Endothelial cell of umbilical vein (primary cell): ENCODE measurements around the gene AKNAD1. TPM values are rescaled to one million over a fixed set of nuclear protein-coding genes. Genes with fewer than 3 reads are reported as not detected.

Source experiments
- BruUV-seq: library from RNA; stranded (reverse); fragments of 400-500 nt; replicated peaks from 2 replicates; lab custom pipeline; 2021; lab: Mats Ljungman, UMichigan
- CTCF ChIA-PET: fragments of 300-600, 350-600 bp; sonication (Branson Sonifier 250); formaldehyde crosslinking; loops from one replicate; lab custom pipeline; 2021; ENCODE audit warnings: antibody characterized with exemption, inconsistent platforms; lab: Charles Lee
- POLR2A ChIA-PET: fragments of 300-600, 350-600 bp; sonication (Branson Sonifier 250); formaldehyde crosslinking; loops from one replicate; lab custom pipeline; 2021; ENCODE audit warnings: antibody characterized with exemption, inconsistent platforms; lab: Charles Lee
- DNase-seq: peaks from one replicate; pipeline ENCODE4 v3.0.0-alpha.2; 2011; ENCODE audit warnings: low read depth, low spot score
- FAIRE-seq: peaks from 2 replicates; lab custom pipeline; 2011; peaks lifted over from hg19 to GRCh38; lab: Jason Lieb, UNC
- H2AFZ ChIP-seq: 2 replicates; pipeline ENCODE4 v1.6.0; 2012; ENCODE audit warnings: low read depth, low read length, control low read depth, inconsistent platforms
- H3K27ac ChIP-seq: 2 replicates; pipeline ENCODE4 v1.5.1; 2011; ENCODE audit warnings: low read depth, mild to moderate bottlenecking, control low read depth, low read length, moderate library complexity; ENCODE audit not compliant: insufficient read depth
- H3K27me3 ChIP-seq, 2 experiments: 2 replicates each; pipeline versions ENCODE4 v1.6.0 to v1.6.1; 2011; ENCODE audit warnings: low read length in 2 of 2, mixed read lengths in 1 of 2; ENCODE audit not compliant: control insufficient read depth in 2 of 2, insufficient read depth in 2 of 2
- H3K36me3 ChIP-seq, 2 experiments: 2 replicates in 1 of 2; 3 replicates in 1 of 2; pipeline ENCODE4 v1.5.1; 2011; ENCODE audit warnings: low read length in 2 of 2, mild to moderate bottlenecking in 1 of 2, moderate library complexity in 1 of 2; ENCODE audit not compliant: control insufficient read depth in 2 of 2, insufficient read depth in 2 of 2; ENCODE audit errors: extremely low read depth in 1 of 2
- H3K4me1 ChIP-seq: 3 replicates; pipeline ENCODE4 v1.5.1; 2011; ENCODE audit warnings: mild to moderate bottlenecking, low read length; ENCODE audit not compliant: control insufficient read depth, insufficient read depth; ENCODE audit errors: extremely low read depth
- H3K4me2 ChIP-seq: 2 replicates; pipeline ENCODE4 v1.6.1; 2011; ENCODE audit warnings: low read length, control low read depth, mixed read lengths; ENCODE audit not compliant: insufficient read depth
- H3K4me3 ChIP-seq, 3 experiments: fragments of 200-600 bp in 1 of 3; sonication (generic), shearing (Covaris generic) in 1 of 3; replicated peaks in 1 of 3; 2 replicates each; pipeline ENCODE4 v1.5.1; 2011 to 2016; ENCODE audit warnings: control low read depth in 3 of 3, low read length in 3 of 3, mild to moderate bottlenecking in 2 of 3, inconsistent platforms in 1 of 3, low read depth in 1 of 3, moderate library complexity in 1 of 3; ENCODE audit not compliant: insufficient read depth in 1 of 3
- H3K79me2 ChIP-seq: 2 replicates; pipeline ENCODE4 v1.6.0; 2012; ENCODE audit warnings: low read length, inconsistent platforms; ENCODE audit not compliant: control insufficient read depth, insufficient read depth
- H3K9ac ChIP-seq: replicated peaks from 2 replicates; pipeline ENCODE3; 2011; ENCODE audit warnings: low read length, control low read depth; ENCODE audit not compliant: insufficient read depth; ENCODE audit errors: extremely low read depth
- H3K9me1 ChIP-seq: replicated peaks from 3 replicates; pipeline ENCODE4 v1.6.0; 2011; ENCODE audit warnings: mild to moderate bottlenecking, low read length; ENCODE audit not compliant: control insufficient read depth, insufficient read depth; ENCODE audit errors: extremely low read depth
- H3K9me3 ChIP-seq: replicated peaks from 2 replicates; pipeline ENCODE4 v1.5.1; 2012; ENCODE audit warnings: low read length, inconsistent platforms; ENCODE audit not compliant: control insufficient read depth, insufficient read depth
- H4K20me1 ChIP-seq: replicated peaks from 2 replicates; pipeline ENCODE3; 2011; ENCODE audit warnings: mild to moderate bottlenecking, low read length; ENCODE audit not compliant: control insufficient read depth, insufficient read depth; ENCODE audit errors: extremely low read depth
- EZH2 ChIP-seq: IDR thresholded peaks from 2 replicates; pipeline ENCODE4 v1.6.1; 2012; ENCODE audit warnings: borderline replicate concordance, low read depth, mild to moderate bottlenecking, moderate library complexity, low read length, inconsistent platforms; ENCODE audit not compliant: severe bottlenecking
- FOS ChIP-seq: IDR thresholded peaks from 2 replicates; pipeline ENCODE4 v1.6.1; 2011; ENCODE audit warnings: mild to moderate bottlenecking, low read length, moderate library complexity, borderline replicate concordance; ENCODE audit not compliant: insufficient read depth
- GATA2 ChIP-seq: IDR thresholded peaks from 2 replicates; pipeline ENCODE4 v1.7.0; 2011; ENCODE audit warnings: low read depth, mild to moderate bottlenecking, moderate library complexity, mixed read lengths, low read length; ENCODE audit not compliant: insufficient read length, insufficient read depth
- JUN ChIP-seq: IDR thresholded peaks from 2 replicates; pipeline ENCODE4 v1.6.1; 2011; ENCODE audit warnings: borderline replicate concordance, low read depth; ENCODE audit not compliant: insufficient read length, insufficient read depth
- MAX ChIP-seq: IDR thresholded peaks from 2 replicates; pipeline ENCODE4 v1.6.1; 2011; ENCODE audit not compliant: insufficient read depth, insufficient read length
- MYC ChIP-seq: IDR thresholded peaks from one replicate; pipeline ENCODE4 v1.6.1; 2011; ENCODE audit warnings: mild to moderate bottlenecking, low read depth, low read length
- POLR2A ChIP-seq: IDR thresholded peaks from 2 replicates; pipeline ENCODE4 v1.6.1; 2012; ENCODE audit warnings: low read depth, mild to moderate bottlenecking, control low read depth, low read length
- POLR2AphosphoS5 ChIP-seq: IDR thresholded peaks from 2 replicates; pipeline ENCODE4 v1.6.1; 2012; ENCODE audit warnings: low read depth, mild to moderate bottlenecking, control low read depth, low read length, moderate library complexity; ENCODE audit not compliant: insufficient read depth
- dilution Hi-C: fragments of 300-500 bp; cut with MboI; formaldehyde crosslinking; loops from one replicate; pipeline ENCODE4 v1.15.0; 2019; ENCODE audit warnings: low sequenced_read_pairs; ENCODE audit not compliant: extremely low pct_ligation_motif_present
- intact Hi-C: fragments of 100-400 bp; cut with micrococcal nuclease; formaldehyde crosslinking; loops from one replicate; pipeline ENCODE4 v1.10.0; 2022
- polyA plus RNA-seq, 4 experiments: library from polyadenylated mRNA; depleted of rRNA in 3 of 4; stranded (reverse) in 3 of 4; unstranded in 1 of 4; fragments of >200 nt; gene quantifications; 2 replicates each; pipeline versions ENCODE4 v1.2.1 to v1.2.3, GENCODE V29; 2011 to 2012; ENCODE audit warnings: missing spikeins in 1 of 4
- total RNA-seq: library from RNA; stranded (reverse); gene quantifications from 2 replicates; pipeline ENCODE4 v1.2.3, GENCODE V29; 2021
- TF ChIP-seq, protein P1 (sequence below), 2 donors: IDR thresholded peaks; 1 replicate in 1 of 2; 2 replicates in 1 of 2; pipeline ENCODE4 v1.5.1; 2011; ENCODE audit warnings: low read length in 2 of 2, mild to moderate bottlenecking in 2 of 2, moderate library complexity in 2 of 2, control low read depth in 1 of 2, inconsistent platforms in 1 of 2, low read depth in 1 of 2; ENCODE audit not compliant: insufficient read depth in 1 of 2; ENCODE audit errors: extremely low read depth in 1 of 2

AKNAD1 gene
- total and polyA plus RNA-seq, 2 donors (not counting 3 experiments of a cell fraction or from before 2014, with no cell fraction given), result not detected

GRCh38 chr1:108842525-108843181 is 14.2 kb downstream of the AKNAD1 start:
- intact Hi-C loops, result no loop called here
- POLR2A ChIA-PET, result no interaction called here
- no peaks in the 10 kb centered on the region for H4K20me1 ChIP-seq
- no peak overlapping the region for H2AFZ ChIP-seq
- H3K9ac ChIP-seq, result no peak overlapping the region
- no peaks in the 10 kb centered on the region for H3K9me1 ChIP-seq
- dilution Hi-C loops, result no loop called here
- H3K4me1 ChIP-seq, result no peaks in the 10 kb centered on the region
- peaks cover 10 to 11% of the 10 kb centered on the region in 2 experiments for H3K27me3 ChIP-seq
- no peak for FAIRE-seq
- TF ChIP-seq GATA2 (no peak), MAX (no peak), POLR2A (no peak), MYC (no peak), POLR2AphosphoS5 (no peak), EZH2 (no peak), FOS (no peak), JUN (no peak)
- TF ChIP-seq, protein P1, sequence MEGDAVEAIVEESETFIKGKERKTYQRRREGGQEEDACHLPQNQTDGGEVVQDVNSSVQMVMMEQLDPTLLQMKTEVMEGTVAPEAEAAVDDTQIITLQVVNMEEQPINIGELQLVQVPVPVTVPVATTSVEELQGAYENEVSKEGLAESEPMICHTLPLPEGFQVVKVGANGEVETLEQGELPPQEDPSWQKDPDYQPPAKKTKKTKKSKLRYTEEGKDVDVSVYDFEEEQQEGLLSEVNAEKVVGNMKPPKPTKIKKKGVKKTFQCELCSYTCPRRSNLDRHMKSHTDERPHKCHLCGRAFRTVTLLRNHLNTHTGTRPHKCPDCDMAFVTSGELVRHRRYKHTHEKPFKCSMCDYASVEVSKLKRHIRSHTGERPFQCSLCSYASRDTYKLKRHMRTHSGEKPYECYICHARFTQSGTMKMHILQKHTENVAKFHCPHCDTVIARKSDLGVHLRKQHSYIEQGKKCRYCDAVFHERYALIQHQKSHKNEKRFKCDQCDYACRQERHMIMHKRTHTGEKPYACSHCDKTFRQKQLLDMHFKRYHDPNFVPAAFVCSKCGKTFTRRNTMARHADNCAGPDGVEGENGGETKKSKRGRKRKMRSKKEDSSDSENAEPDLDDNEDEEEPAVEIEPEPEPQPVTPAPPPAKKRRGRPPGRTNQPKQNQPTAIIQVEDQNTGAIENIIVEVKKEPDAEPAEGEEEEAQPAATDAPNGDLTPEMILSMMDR (IDR thresholded peaks at IDR 0.05; ENCODE audit: extremely low read depth in 1 of 2, insufficient read depth in 1 of 2, low read depth in 1 of 2, low read length in 2 of 2), result no peak
- DNase-seq, result no peak
- H3K27ac ChIP-seq, result no peak overlapping the region
- no peak overlapping the region for H3K4me3 ChIP-seq
- H3K36me3 ChIP-seq, result no peaks in the 10 kb centered on the region
- no peaks in the 10 kb centered on the region for H3K79me2 ChIP-seq
- H3K4me2 ChIP-seq, result no peak overlapping the region
- no peaks in the 10 kb centered on the region for H3K9me3 ChIP-seq
- CTCF ChIA-PET, result interaction anchor here (0.8 kb wide), 1 partner anchor 9 kb away, joined by 5 read pairs; no protein-coding TSS in a partner anchor
- BruUV-seq, result no TSS peak
